Activated CD4-positive, alpha-beta T cell treated with anti-CD3 and anti-CD28 coated beads for 4 hours (primary cell): ENCODE data around the gene PTPRG.

Source experiments
- DNase-seq, 2 donors: peaks; one replicate each; pipeline ENCODE4 v3.0.0-alpha.2; 2020

Gene PTPRG

GRCh38 chr3:61664105-61664482 is 102.7 kb downstream of the PTPRG start:
- DNase-seq = no peak

GRCh38 chr3:61665121-61665520 is 103.8 kb downstream of the PTPRG start:
- DNase-seq = no peak

- DNase-seq = no peak
Measured at GRCh38 chr3:61665987-61666386, 104.6 kb downstream of the PTPRG start.

GRCh38 chr3:61666615-61667330 is 105.4 kb downstream of the PTPRG start:
- DNase-seq = no peak

- no peak for DNase-seq
Measured at GRCh38 chr3:61667383-61667782, 106.0 kb downstream of the PTPRG start.

- DNase-seq = no peak
Measured at GRCh38 chr3:61667814-61668213, 106.4 kb downstream of the PTPRG start.

GRCh38 chr3:61668317-61668864 is 107.0 kb downstream of the PTPRG start:
- DNase-seq = no peak

GRCh38 chr3:61669203-61669602 is 107.8 kb downstream of the PTPRG start:
- DNase-seq = no peak

GRCh38 chr3:61669668-61670299 is 108.4 kb downstream of the PTPRG start:
- no peak for DNase-seq

GRCh38 chr3:61673651-61674050 is 112.3 kb downstream of the PTPRG start:
- DNase-seq = no peak

- no peak for DNase-seq
Measured at GRCh38 chr3:61674596-61674995, 113.2 kb downstream of the PTPRG start.

- DNase-seq = no peak
Measured at GRCh38 chr3:61679026-61679425, 117.7 kb downstream of the PTPRG start.

GRCh38 chr3:61680617-61681016 is 119.2 kb downstream of the PTPRG start:
- no peak for DNase-seq

GRCh38 chr3:61681636-61682035 is 120.3 kb downstream of the PTPRG start:
- DNase-seq = no peak

- DNase-seq = no peak
Measured at GRCh38 chr3:61682671-61683548, 121.5 kb downstream of the PTPRG start.

GRCh38 chr3:61683549-61684236 is 122.3 kb downstream of the PTPRG start:
- no peak for DNase-seq

GRCh38 chr3:61684386-61684785 is 123.0 kb downstream of the PTPRG start:
- DNase-seq = no peak

GRCh38 chr3:61685755-61686154 is 124.4 kb downstream of the PTPRG start:
- no peak for DNase-seq

GRCh38 chr3:61686228-61686648 is 124.9 kb downstream of the PTPRG start:
- no peak for DNase-seq

GRCh38 chr3:61687206-61687605 is 125.8 kb downstream of the PTPRG start:
- DNase-seq = no peak

GRCh38 chr3:61687663-61688306 is 126.4 kb downstream of the PTPRG start:
- no peak for DNase-seq

GRCh38 chr3:61688307-61688984 is 127.1 kb downstream of the PTPRG start:
- DNase-seq = no peak
